Pericardium fibroblast (primary cell): ENCODE results near the gene JOSD2. TPM values are rescaled to one million over a fixed set of nuclear protein-coding genes. Genes with fewer than 3 reads are reported as not detected.

ENCODE experiments used
- total RNA-seq: library from RNA; depleted of rRNA; stranded (reverse); fragments of >200 nt; gene quantifications from 2 replicates; pipeline ENCODE4 v1.2.3, GENCODE V29; 2015

JOSD2 gene
- 48.7 and 55.0 TPM in 2 replicates for total RNA-seq

GRCh38 chr19:50511069-50511822, at the start of gene JOSD2:
Gene JOSD2, minus strand, starts transcription at chr19:50511191. Its CDS starts 760 bp downstream, at chr19:50510431.

GRCh38 chr19:50513746-50514345, 2.9 kb upstream of the JOSD2 start, which contains the start of gene ASPDH:
Gene ASPDH, minus strand, starts transcription at chr19:50513913. Its CDS starts 90 bp downstream, at chr19:50513823.

GRCh38 chr19:50476224-50476906, 34.6 kb downstream of the JOSD2 start, which contains the start of the genes EMC10 and GARIN5A:
Gene EMC10, plus strand, starts transcription at chr19:50476507. Its CDS starts 38 bp downstream, at chr19:50476545.
Gene GARIN5A, minus strand, starts transcription at chr19:50476848. Its CDS starts 460 bp downstream, at chr19:50476388.

Other genes starting within 250 kb of the JOSD2 start
- under 0.01 TPM in 2 replicates for gene KCNC3, start 181.8 kb downstream of the JOSD2 start, total RNA-seq
- gene NAPSA, start 145.6 kb downstream of the JOSD2 start, total RNA-seq, result 0.51 TPM in 1 of 2 replicates, not detected in the other
- gene NR1H2, start 134.7 kb downstream of the JOSD2 start, total RNA-seq, result 73.0 and 88.9 TPM in 2 replicates
- gene POLD1, start 126.8 kb downstream of the JOSD2 start, total RNA-seq, result 12.8 and 21.7 TPM in 2 replicates
- gene SPIB, start 92.3 kb downstream of the JOSD2 start, total RNA-seq, result 0.17 TPM in 1 of 2 replicates, not detected in the other
- gene MYBPC2, start 78.3 kb downstream of the JOSD2 start, total RNA-seq, result 0.26 TPM in 1 of 2 replicates, not detected in the other
- gene EMC10, start 34.7 kb downstream of the JOSD2 start, total RNA-seq, result 120 and 125 TPM in 2 replicates
- gene GARIN5A, start 34.3 kb downstream of the JOSD2 start, total RNA-seq, result 1.1 TPM in 1 of 2 replicates, not detected in the other
- gene ASPDH, start 2.7 kb upstream of the JOSD2 start, total RNA-seq, result not detected in 2 replicates
- 0.35 and 0.60 TPM in 2 replicates for gene LRRC4B, start 57.2 kb upstream of the JOSD2 start, total RNA-seq
- gene SYT3, start 128.7 kb upstream of the JOSD2 start, total RNA-seq, result 0.09 and 0.12 TPM in 2 replicates
- gene C19orf81, start 138.3 kb upstream of the JOSD2 start, total RNA-seq, result 1.1 TPM in 1 of 2 replicates, not detected in the other
- 0.93 and 1.4 TPM in 2 replicates for gene SHANK1, start 208.6 kb upstream of the JOSD2 start, total RNA-seq
- 172 and 192 TPM in 2 replicates for gene CLEC11A, start 212.2 kb upstream of the JOSD2 start, total RNA-seq